NCI-H69 (cell line): Measurements from ENCODE around the gene ME1.
"Not testable (repeated sequence)": the region's sequence is repeated elsewhere in the genome, so short reads cannot be mapped to it uniquely, and the experiment has no call there.

Experiments
- DNase-seq: peaks from one replicate; lab custom pipeline; 2025; lab: John Stamatoyannopoulos, UW

Gene ME1

DNA sequence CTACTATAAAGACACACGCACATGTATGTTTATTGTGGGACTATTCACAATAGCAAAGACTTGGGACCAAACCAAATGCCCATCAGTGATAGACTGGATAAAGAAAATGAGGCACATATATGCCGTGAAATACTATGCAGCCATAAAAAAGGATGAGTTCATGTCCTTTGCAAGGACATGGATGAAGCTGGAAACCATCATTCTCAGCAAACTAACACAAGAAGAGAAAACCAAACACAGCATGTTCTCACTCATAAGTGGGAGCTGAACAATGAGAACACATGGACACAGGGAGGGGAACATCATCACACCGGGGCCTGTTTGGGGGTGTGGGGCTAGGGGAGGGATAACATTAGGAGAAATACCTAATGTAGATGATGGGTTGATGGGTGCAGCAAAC is 174.1 kb downstream of the ME1 start:
- DNase-seq = not testable (repeated sequence)

DNA sequence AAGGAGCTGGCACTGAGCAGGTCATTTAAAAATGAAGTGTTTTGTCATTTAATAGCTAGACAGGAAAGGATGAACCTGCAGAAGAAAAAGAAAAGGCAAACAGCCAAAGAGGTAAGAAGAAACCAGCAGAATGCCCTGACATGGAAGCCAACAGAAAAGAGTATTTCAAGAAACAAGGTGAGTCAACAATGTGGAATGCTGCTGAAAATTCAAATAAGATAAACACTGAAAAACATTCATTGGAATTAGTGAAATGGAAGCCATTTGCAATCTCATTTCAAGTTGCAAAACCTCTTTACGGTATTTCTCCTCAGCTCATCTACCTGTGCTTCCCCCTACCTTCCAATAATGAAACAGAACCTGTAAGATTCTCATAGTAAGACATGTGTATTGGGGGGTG is 178.1 kb downstream of the ME1 start:
- DNase-seq = no peak

DNA sequence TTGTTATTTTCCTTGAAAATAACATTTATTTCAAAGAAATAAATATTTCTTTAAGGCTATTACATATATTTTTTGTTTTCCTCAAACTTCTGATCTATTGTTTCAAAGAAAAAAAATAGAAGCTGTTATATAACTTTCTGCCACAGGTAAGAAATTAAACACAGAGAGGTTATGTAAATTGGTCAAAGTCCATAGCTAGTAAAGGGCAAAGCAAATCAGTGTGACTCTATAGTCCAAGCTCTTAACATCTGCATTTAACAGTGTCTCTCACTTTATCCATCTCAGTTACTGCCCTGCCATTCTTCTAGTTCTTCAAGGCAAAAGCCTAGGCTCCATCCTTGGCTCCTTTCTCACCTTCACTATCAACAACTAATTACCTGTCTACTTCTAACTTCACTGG is 180.6 kb downstream of the ME1 start:
- no peak for DNase-seq

DNA sequence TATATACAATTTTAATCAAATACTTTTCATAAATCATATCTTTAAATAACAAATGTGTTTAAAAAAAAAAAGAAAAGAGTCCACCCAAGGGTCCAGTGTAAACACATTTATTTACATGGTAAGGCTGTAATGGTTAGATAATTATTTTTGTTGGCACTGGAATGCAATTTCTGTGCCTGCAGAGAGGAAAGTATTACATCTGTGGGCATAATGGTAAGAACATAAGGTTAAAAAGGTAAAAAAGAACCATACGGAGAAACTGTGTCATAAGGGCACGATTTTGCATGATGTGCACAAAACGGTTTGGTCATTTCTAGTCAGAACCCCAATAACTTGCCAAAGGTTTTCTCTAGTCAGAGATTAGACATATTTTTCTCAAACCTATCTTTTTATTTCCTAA is 183.4 kb downstream of the ME1 start:
- DNase-seq = no peak

DNA sequence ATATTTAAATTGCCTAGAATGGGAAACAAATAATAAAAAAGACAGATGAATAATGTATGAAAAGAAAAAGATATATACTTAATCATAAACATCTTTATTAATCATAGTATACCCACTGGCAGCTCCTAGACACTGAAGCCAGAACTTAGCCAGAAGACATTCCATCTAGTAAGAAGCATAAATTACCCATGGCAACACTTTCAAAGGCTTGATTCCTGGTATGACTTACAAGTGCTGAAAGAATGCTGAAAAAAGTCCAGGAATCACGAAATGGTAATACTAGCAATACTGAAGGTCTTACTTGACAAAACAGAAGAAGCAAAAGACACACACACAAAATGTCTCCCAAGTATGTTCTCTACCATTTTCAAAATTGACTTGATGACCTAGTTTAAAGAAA is 199.7 kb downstream of the ME1 start:
- no peak for DNase-seq

DNA sequence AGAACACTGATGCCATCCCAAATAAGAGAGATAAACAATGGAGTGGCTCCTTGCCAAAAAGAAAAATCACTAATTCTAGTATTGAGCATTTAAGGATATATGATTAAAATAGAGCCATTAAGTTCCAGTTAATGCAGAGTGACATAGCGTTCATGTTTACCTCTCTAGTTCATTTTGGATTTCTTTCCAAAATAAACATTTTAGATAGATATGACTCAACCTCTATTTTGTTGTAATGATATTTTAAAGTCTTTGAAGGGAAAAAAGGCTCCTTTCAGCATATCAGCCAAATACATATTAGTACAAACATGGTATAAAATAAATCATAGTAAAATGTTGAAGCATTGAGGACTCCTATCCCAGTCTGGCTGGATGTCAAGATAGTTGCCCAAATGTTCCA is 204.3 kb downstream of the ME1 start:
- no peak for DNase-seq

DNA sequence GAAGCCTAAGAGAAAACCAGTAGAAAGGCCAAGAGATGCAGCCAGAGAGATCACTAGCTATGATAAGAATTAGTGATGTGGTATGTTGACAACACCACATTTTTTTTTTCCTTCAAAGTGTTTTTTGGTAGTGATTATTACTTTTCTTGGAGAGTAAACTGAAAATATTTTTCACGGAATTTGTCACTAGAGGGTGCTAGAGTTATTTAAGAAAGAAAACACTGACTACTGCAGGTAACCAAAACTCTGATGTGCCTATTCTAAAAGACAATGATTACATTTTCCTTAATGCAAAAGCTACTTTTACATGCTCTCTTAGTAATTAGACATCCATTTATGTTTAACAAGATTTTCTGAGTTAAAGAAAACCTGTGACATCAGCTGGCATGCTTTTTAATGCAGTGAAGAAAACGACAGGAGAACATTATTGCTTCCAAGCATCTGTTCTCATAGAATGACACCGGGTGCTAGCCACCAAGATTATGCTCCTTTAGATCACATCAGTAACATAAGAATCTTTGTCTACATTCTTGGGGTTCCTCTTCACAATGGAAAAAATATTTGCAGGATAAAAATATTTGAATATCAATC is 208.9 kb downstream of the ME1 start:
- peak; percentile 64 for DNase-seq

DNA sequence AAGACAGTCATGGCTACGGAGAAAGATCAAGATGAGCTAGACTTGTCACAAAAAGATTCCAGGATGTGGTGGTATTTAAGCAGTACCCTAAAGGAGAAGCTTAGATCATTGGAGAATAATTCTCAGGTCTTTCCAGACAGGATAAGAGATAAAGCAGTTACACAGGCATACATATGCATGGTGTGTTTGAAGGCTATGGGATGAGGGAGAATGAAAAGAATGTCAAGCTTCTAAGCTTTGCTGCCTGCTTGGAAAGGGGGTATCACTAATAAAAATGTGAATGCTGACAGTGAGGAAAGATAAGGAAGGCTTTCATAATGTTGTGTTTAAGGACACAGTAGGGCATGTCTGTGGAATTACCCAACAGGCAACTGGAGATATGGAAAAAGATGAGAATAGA is 209.6 kb downstream of the ME1 start:
- DNase-seq = no peak

DNA sequence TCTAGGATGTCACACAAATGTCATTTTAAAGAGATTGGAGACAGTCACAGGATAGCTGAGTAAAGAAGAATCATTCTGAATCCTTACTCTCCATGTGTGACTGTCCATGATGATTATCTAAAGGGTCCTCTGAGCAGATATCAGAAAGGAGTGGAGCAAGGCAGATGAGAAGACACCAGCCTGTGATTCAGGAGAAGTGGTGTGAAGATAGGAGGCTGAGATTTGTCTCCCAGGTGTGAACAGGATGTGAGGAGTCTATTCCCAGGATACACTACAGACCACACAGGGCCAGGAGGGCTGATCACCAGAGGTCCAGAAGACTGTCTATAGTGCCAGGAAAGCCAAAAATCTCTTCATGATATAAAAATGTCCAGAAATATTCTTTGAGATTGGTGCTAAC is 210.7 kb downstream of the ME1 start:
- no peak for DNase-seq

DNA sequence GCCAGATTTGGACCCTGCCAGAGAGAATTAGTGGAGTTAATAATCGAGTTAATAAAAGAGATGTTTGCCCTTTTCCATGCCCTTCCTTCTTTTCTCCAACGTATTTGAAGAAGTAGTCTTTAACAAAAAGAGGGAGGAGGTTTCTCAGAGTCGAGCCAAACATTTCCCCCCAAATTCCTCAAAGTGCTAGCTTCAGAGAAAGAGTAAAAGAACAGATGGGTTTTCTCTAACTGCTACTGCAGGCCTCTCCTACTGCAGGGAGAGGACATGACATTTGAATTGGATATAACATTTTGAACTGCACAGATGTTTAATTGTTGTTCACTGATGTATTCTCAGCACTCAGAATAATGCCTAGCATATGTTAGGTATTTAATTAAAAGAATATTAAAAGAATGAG is 212.2 kb downstream of the ME1 start:
- DNase-seq = peak; percentile 38

DNA sequence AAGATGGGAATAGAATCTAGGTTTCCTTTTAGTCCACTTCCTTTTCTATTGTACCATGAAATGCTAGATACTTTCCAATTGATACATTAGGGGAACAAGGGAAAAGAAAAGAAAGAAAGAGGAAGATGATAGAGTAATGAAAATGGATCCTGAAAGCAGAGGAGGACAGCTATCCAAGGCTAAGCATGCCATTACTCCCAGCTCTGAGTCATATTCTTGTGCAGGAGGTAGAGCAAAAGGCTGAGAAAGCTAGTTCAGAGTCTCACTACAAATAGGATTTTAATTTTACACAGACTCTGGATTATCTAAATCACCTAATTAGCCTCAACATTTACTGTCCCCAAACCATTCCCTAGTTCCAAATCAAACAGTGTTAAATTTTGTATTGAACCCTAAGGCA is 214.0 kb downstream of the ME1 start:
- DNase-seq = no peak

DNA sequence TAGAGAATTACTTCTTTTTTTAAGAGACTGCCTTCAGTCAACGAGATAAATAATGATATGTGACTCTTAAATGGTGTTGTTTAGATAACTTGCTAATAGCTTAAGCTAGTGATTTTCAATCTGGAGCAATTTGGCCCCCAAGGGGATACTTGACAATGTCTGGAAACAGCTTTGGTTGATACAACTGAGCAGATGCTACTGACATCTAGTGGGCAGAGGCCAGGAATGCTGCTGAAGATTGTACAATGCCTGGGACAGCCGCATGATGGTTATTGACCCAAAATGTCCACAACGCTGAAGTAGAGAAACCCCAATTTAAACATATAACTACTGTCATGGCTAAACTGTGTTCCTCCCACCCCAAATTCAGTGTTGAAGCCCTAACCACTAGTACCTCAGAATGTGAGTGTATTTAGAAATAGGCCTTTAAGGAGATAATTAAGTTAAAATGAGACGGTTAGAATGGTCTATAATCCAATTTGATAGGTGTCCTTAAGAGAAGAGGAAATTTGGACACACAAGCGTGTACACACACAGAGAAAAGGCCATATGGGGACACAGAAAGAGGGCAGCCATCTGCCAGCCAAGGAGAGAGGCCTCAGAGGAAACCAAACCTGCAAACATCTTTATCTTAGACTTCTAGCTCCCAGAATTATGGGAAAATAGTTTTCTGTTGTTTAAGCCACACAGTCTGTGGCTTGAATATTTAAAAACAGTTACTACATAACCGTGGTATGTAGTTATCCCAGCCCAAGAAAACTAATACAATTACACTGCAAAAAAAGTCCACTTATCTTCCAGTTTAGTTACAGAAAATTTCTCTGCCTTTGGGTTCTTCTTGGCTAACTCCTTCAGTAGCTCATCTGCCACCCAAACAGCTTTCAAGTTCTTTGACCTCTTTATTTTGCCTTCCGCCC is 215.5 kb downstream of the ME1 start:
- peak; percentile 93 for DNase-seq

DNA sequence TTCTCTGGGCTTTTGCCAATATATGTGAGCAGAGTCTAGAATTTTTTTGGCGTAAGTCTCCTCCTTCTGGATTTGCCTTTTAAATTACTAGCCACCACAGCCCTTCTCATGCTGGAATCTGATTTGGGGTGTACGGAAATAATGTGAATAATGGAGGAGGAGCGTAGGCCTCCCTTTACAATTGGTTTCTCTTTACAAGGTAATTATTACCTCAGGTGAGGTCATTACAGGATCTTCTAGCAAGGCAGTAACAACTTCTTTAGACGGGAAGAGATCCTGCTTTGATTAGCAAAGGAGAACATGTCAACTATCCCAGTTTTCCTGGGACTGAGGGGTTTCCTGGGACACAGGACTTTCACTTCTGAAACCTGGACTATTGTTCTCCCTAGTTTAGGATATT is 228.8 kb downstream of the ME1 start:
- no peak for DNase-seq

DNA sequence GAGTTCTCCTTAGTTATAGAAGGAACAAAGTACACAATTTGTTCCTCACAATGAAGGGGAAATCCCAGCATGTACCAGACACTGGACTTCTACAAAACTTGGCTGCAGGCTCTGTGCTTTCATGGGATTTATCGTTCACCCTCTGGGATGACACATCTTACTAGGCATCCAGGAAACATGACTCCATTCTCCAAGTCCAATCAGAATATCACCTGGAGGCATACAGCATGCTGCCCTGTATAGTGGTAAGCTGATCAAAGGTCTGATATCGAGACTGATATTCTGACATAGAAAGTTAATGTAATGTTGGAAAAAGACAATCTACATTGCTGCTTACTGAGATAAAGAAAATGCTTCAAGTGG is 231.0 kb downstream of the ME1 start:
- DNase-seq = no peak

DNA sequence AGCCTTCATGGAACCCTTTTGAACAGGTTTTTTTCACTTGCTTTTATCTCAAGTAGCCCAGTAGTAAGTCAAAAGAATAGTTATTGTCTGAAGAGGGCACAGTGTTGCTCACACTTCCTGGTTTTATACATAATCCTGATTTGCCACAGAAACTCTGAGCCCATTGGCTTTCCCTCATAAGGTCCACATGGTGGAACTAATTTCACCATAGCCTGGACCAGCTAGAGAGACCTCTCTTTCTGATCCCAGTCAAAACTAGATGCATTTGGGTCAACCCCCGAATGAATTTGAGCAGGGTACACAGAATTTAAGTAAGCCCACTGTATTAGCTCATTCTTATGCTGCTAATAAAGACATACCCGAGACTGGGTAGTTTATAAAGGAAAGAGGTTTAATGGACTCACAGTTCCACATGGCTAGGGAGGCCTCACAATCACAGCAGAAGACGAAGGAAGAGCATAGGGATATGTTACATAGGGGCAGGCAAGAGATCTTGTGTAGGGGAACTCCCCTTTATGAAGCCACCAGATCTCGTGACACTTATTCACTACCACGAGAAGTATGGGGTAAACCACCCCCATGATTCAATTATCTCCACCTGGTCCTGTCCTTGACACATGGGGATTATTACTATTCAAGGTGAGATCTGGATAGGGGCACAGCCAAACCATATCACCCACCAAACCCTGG is 231.5 kb downstream of the ME1 start:
- DNase-seq = no peak

DNA sequence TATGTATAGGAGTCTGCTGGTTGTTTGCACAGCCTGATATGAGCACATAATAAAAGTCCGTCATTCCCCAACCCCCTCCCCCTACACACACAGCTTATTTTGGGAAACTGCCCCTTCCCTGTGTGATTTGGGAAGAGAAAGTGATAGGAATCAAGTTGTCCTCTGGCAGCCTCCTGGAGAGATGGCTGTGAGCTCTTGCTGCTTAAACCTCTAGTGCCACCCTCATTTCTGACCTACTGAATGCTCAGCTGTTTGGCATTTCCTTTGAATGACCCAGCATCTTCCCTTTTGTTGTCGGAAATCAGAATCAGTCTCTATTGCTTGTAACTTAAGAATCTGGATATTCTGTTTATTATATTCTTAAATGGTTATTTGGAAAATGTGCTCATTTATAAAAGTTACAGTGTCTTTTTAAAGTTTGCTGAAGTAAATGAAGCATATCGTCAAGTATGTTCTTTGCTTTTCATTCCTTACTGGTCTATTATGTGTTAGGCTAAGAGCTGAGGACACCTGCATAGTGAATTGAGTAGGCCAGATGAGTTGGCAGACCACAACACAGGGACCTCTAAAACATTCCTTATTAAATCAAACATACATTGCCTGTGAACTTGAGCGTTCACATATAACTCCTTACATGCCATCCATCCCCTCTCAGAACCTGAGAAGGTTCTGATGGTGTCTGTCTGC is 232.2 kb downstream of the ME1 start:
- DNase-seq = no peak

DNA sequence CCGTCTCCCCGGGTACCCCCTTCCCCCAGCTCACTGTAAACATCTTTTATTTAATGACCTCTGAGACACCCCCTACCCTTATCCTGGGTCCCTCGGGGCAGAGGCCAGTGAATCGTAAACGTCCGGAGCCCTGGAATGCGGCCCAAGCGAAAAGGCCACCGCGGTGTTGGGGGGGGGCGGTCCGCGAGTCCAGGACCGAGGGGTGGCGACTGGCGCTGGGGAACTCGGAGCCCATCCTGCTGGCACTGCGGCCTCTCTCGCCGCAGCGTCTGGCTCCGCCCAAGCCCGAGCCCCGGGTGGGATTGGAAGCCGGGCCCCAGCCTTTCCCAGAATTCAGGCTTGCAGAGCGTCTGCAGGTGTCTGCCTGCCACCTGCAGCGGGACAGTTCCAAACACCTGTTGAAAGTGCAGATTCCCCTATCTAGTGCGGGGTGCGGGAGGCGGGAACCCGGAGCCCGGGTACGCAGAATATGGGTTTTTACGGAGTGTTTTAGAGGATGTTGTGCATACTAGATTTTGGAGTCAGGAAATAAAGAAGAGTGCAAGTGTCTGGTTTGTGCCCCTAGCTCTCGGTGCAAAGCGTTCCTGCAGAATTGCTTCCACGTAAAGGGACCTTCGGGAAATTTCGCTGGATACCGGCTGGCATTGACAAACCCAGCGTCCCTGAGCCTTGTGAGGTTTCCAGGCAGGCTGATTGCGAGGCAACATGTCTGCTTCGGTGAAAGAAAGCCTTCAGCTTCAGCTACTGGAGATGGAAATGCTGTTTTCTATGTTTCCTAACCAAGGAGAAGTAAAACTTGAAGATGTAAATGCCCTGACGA is 236.9 kb downstream of the ME1 start:
- peak; percentile 83 for DNase-seq

DNA sequence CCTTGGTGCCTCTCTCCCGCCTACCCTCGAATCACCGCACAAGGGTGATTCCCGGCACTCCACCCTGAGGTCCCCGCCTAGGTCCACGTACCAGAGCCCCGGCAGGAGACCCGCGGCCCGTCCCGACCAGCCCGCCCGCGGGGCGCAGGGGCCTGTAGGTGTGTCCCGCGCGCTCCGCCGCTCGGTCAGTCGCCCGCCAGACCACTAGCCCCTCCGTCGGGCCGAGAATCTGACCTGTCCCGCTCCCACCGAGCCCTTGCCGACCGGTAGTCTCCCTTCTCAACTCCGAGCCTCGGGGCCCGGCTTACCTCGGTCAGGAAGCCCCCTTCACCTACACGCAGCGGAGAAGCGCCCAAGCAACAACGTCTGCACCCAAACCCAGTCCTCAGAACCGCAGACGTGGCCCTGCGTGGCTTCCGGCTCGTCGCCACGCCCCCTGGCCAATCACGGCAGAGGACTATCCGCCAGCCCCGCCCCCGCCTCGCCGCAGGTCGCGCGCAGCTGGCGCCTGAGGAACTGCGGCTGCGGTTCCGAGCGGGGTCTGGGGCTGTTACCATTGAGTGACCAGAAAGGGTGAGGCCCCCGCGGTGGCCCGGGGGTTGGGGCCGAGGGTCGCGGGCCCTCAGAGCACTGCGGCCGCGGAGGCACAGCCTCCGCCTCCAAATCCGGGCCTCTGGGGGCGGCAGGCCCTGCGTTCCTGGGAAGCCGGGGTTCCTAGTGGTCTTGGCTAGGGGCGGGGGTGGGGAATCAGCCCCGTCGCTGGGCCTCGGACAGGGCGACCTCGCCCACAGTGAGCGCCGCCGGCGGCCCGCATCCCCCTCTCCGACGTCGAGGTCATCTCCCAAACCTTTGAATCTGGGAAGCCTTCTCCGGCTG is 237.7 kb downstream of the ME1 start, which contains the start of the genes PGM3 and RWDD2A:
PGM3 (minus strand) TSS at position 395 of the 876 bp plus-strand sequence. CDS start 2,253 bp downstream, outside the sequence.
RWDD2A (plus strand) TSS at position 487 of the 876 bp plus-strand sequence. CDS start 1,095 bp downstream, outside the sequence.
- DNase-seq = peak; percentile 94

DNA sequence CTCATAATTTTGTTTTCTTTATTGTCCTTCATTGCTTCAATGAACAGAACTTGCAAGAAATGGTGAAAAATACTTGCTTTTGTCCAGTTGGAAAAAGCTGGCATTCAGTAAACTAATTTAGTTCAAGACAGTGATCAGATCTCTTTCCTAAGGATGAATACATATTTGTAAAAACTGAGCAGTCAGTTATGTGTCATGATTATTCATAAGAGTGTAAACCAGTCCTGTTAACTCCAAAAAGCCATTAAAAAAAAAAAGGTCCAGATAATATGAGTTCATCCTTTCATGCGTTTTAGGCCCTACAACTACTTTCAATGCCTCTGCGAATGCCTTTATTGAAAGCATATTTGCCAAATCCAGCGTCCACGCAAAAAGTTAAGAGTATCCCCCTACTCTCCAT is 238.4 kb downstream of the ME1 start:
- DNase-seq = no peak

DNA sequence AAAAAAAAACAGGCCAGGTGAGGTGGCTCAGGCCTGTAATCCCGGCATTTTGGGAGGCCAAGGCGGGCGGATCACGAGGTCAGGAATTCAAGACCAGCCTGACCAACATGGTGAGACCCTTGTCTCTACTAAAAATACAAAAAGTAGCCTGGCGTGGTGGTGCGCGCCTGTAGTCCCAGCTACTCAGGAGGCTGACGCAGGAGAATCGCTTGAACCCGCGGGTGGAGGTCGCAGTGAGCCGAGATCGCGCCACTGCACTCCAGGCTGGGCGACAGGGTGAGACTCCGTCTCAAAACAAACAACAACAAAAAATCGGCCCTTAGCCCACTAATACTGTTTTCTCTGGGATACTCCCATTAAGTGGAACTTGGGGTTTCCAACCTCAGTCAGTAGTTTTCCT is 238.9 kb downstream of the ME1 start:
- DNase-seq = not testable (repeated sequence)
